H7 (cell line): ENCODE results near the gene QSER1. TPM values are rescaled to one million over a fixed set of nuclear protein-coding genes. Genes with fewer than 3 reads are reported as not detected.
"Not testable (repeated sequence)": the region's sequence is repeated elsewhere in the genome, so short reads cannot be mapped to it uniquely, and the experiment has no call there.

Experiments
- DNase-seq: peaks from one replicate; pipeline ENCODE4 v3.0.0; 2012
- H3K27me3 ChIP-seq: 2 replicates; pipeline ENCODE4 v1.6.0; 2011; ENCODE audit warnings: mild to moderate bottlenecking, low read length; ENCODE audit not compliant: control insufficient read depth, insufficient read depth
- H3K36me3 ChIP-seq: replicated peaks from 2 replicates; pipeline ENCODE4 v1.5.1; 2011; ENCODE audit warnings: low read length; ENCODE audit not compliant: control insufficient read depth, insufficient read depth
- H3K4me3 ChIP-seq: 2 replicates; pipeline ENCODE4 v1.5.1; 2011; ENCODE audit warnings: low read depth, mild to moderate bottlenecking, control low read depth, low read length, moderate library complexity; ENCODE audit not compliant: insufficient read depth
- total RNA-seq: library from RNA; depleted of rRNA; stranded (reverse); fragments of >200 nt; shearing (Covaris generic); gene quantifications from 2 replicates; pipeline ENCODE4 v1.2.3, GENCODE V29; 2014; rRNA removed

The QSER1 gene
- total RNA-seq, 1 experiment from 2014 or later, result 23.7 TPM

GRCh38 chr11:33017478-33017877 is 124.9 kb downstream of the QSER1 start:
- no peak for DNase-seq

GRCh38 chr11:33017965-33018364 is 125.4 kb downstream of the QSER1 start:
- Histone ChIP-seq H3K36me3 (no peaks in the 10 kb centered on the region), H3K4me3 (no peak overlapping the region), H3K27me3 (peaks cover 11% of the 10 kb centered on the region)
- no peak for DNase-seq

More at GRCh38 chr11:33017478-33017877, 124.9 kb downstream of the QSER1 start:
- H3K4me3 ChIP-seq, result no peak overlapping the region; the same call in 1 of the 2 replicates
- H3K27me3 ChIP-seq, result peaks cover 11% of the 10 kb centered on the region
- no peaks in the 10 kb centered on the region for H3K36me3 ChIP-seq

GRCh38 chr11:33018840-33019239 is 126.2 kb downstream of the QSER1 start:
- H3K4me3 ChIP-seq, result no peak overlapping the region
- H3K36me3 ChIP-seq, result no peaks in the 10 kb centered on the region
- peaks cover 11% of the 10 kb centered on the region for H3K27me3 ChIP-seq
- no peak for DNase-seq

GRCh38 chr11:33021501-33021900 is 128.9 kb downstream of the QSER1 start:
- Histone ChIP-seq H3K4me3 (no peak overlapping the region), H3K36me3 (no peaks in the 10 kb centered on the region), H3K27me3 (peaks cover 6% of the 10 kb centered on the region; the same call in 1 of the 2 replicates)
- DNase-seq, result no peak

GRCh38 chr11:33021937-33022336 is 129.3 kb downstream of the QSER1 start:
- Histone ChIP-seq H3K27me3 (peaks cover 3% of the 10 kb centered on the region; the same call in 1 of the 2 replicates), H3K36me3 (no peaks in the 10 kb centered on the region), H3K4me3 (no peak overlapping the region)
- DNase-seq, result no peak

GRCh38 chr11:33025339-33025722 is 132.7 kb downstream of the QSER1 start:
- H3K4me3 ChIP-seq, result no peak overlapping the region
- no peak for DNase-seq

GRCh38 chr11:33027233-33027632 is 134.6 kb downstream of the QSER1 start:
- Histone ChIP-seq H3K27me3 (no peaks in the 10 kb centered on the region), H3K4me3 (no peak overlapping the region), H3K36me3 (no peaks in the 10 kb centered on the region)
- DNase-seq, result no peak

More at GRCh38 chr11:33025339-33025722, 132.7 kb downstream of the QSER1 start:
- Histone ChIP-seq H3K36me3 (no peaks in the 10 kb centered on the region), H3K27me3 (no peaks in the 10 kb centered on the region)

- no peak overlapping the region for H3K4me3 ChIP-seq
- no peaks in the 10 kb centered on the region for H3K36me3 ChIP-seq
- no peak for DNase-seq
- H3K27me3 ChIP-seq, result no peaks in the 10 kb centered on the region
These were observed 135.4 kb downstream of the QSER1 start for GRCh38 chr11:33027846-33028536.

- DNase-seq, result no peak
- H3K36me3 ChIP-seq, result no peaks in the 10 kb centered on the region
- no peaks in the 10 kb centered on the region for H3K27me3 ChIP-seq
- H3K4me3 ChIP-seq, result no peak overlapping the region
These were observed 135.9 kb downstream of the QSER1 start for GRCh38 chr11:33028537-33028914.

- DNase-seq, H3K36me3 ChIP-seq, H3K4me3 ChIP-seq, H3K27me3 ChIP-seq: not testable (repeated sequence)
These were observed 136.6 kb downstream of the QSER1 start for GRCh38 chr11:33029218-33029617.

Other genes starting within 250 kb of the QSER1 start
- gene CCDC73, start 98.1 kb upstream of the QSER1 start, total RNA-seq, result 0.04 TPM in 1 of 2 replicates, not detected in the other
- 0.35 and 0.44 TPM in 2 replicates for gene PRRG4, start 62.9 kb upstream of the QSER1 start, total RNA-seq
- 5.6 and 6.2 TPM in 2 replicates for gene DEPDC7, start 123.1 kb downstream of the QSER1 start, total RNA-seq
- 10.6 and 12.5 TPM in 2 replicates for gene TCP11L1, start 146.8 kb downstream of the QSER1 start, total RNA-seq